Stimulated activated CD8-positive, alpha-beta memory T cell treated with anti-CD3 and anti-CD28 coated beads, Interleukin-15, amount 100 ng/mL, for 1 hour (primary cell): ENCODE results near the gene SAE1.
A peak's percentile ranks its signal among the peaks of the same experiment; 100 is the strongest.
"Not testable (repeated sequence)": the region's sequence is repeated elsewhere in the genome, so short reads cannot be mapped to it uniquely, and the experiment has no call there.

Source experiments
- DNase-seq: peaks from one replicate; pipeline ENCODE4 v3.0.0-alpha.2; 2020; ENCODE audit warnings: low read depth

Gene SAE1

DNA sequence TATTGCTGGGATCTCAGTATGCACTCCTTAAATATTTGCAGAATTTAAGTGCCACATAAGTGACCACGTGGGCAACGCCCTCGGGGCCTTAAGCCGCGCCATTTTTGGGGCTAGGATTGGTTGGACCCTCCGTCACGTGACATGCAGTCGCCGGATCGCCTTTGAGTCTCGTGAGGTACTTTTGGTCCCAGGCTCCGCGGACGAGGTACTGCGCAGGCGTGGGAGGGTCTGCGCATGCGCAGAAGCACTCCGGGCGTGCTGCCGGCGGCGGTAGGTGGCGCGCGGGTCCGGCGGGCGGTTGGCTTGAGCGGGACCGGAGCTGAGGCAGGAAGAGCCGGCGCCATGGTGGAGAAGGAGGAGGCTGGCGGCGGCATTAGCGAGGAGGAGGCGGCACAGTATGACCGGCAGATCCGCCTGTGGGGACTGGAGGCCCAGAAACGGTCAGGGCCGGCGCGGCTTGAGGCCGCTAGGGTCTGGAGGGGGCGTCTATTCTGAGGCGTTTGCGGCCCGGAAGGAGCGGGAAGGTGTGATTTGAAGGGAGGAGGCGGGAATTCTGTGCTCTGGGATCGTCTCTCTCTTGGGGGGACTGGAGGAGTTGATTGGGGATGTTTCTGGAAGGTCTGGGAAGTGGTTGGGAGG is at the start of gene SAE1:
Gene SAE1 (plus strand): TSS at position 247 of the 639 bp plus-strand sequence. CDS start 96 bp downstream, at position 343.
- DNase-seq, result peak; percentile 71

DNA sequence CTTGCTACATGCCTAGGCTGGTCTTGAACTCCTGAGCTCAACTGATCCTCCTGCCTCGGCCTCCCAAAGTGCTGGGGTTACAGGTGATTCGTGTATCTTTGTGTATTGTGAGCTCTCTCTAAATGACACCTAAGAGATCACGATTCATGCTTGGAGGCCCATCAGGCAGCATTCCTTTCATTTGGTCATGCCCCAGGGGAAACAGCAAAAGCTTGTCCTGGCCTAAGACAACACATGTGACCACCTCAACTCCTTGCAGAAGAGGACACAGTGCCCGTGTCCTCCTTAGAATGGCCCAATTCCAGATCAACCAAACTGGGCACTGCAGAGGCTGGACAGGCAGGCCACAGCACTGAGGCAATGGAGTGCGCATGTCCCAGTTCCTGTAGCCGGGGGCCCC is 49.5 kb upstream of the SAE1 start:
- DNase-seq, result no peak

- no peak for DNase-seq
These were observed 48.1 kb upstream of the SAE1 start for GRCh38 chr19:47082493-47082892.

DNA sequence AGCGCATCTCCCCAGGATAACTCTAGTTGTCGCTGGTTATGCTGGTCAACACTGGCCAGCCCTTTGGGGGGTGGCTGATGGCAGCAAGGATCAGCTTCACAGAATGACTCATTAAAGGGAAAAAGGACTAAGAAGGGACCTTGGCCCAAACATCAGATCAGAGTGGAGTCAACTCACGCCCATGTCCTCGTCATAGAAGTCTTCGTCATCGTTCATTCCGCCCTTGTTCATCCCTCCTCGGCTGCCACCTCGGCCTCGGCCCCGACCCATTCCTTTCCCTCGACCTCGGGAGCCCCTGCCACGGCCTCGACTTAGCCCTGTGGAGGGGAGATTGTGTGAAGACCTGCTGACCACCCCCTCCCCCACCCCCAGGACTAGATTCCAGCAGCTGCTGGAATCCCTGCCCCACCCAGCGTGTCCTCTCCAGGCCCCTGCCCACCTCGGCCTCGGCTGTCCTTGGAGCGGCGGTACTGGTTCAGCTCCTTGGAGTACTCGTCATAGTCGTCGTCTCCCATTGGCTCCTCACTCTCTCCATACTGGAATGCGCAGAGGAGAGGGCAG is 45.7 kb upstream of the SAE1 start:
- DNase-seq, result no peak

DNA sequence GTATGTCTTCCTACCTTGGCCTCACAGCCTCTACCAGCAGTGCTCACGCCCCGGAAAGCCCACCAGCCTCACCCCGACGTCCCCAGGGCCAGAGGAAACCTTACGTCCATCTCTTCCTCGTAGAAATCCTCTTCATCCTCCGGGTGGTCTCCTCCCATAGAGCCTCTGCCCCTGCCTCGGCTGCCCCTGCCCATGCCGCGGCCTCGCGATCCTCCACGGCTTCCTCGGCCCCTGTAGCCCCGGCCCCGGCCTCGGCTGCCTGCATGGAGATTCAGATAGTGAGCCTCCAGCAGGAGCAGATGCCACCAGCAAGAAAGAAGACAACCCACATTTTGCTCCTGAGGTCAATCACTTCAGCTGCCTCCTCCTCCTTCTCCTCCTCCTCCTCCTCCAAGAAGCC is 44.4 kb upstream of the SAE1 start:
- no peak for DNase-seq

DNA sequence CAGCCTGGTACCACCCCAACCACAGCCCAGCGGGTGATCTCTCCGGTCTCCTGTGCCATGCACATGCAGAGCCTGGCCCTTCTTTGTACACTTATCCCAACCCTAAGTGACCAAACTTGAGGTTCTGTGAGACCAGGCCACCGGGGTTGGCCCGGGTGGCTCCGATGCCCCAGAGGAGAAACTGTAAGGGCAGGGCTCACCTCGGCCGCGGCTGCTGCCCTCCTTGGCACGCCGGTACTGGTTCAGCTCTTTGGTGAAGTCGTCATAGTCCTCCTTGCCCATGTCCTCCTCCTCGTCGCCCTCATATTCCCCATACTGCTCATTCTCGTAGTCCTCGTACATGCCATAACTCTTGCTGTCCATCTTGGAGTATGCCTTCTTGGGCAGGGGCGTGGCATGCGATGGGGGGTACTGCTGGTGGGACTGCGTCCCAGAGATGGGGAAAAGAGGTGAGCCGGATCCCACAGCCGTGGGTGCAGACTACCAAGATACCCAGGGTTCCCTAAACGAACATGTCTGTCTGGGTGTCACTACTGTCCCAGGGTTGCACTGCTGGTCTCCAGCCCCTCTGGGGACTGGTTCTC is 40.8 kb upstream of the SAE1 start:
- DNase-seq, result no peak

GRCh38 chr19:47093254-47093653 is 37.4 kb upstream of the SAE1 start:
- no peak for DNase-seq

GRCh38 chr19:47093841-47094240 is 36.8 kb upstream of the SAE1 start:
- no peak for DNase-seq

DNA sequence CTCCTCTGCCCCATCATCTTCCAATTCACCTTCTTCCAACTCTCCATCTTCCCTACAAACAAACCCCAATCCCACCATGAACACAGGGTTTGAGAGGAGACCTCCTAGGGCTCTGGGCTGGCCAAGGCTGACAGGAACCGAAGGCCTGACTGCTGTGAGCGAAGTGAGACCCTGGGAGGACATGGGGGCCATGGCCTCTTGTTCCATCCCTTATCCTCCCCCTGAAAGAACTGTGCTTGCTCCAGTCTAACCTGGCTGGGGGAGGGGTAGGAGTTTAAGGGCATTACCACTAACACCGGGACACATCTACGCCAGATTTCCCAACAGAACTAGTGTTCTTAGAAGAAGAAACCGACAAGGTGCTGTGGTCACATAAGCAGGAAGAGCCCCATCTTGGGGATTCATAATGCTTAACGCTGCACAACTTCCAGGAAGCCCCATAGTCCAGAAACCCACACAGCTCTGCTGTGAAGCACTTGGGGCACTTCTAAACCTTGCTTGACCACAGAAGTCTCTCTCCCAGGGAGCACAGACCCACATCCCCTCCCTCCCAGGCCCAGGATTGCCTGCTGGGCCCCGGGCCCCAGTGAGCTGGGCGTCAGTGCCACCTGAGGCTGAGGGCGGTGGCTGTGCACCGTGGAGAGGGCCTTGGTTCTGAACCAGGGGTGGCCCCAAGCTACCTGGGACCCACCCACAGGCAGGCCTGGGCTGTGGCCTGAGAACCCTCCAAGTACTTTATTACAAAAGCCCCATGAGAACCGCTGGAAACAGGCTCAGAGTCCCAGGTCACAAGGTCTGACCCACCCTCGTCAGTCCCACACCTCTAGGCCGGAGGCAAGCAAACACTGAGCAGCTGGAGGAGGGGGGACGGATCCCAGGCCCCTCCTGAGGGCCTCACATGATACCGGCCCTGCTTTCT is 35.8 kb upstream of the SAE1 start:
- no peak for DNase-seq

GRCh38 chr19:47095476-47096099 is 35.0 kb upstream of the SAE1 start:
- DNase-seq, result no peak

DNA sequence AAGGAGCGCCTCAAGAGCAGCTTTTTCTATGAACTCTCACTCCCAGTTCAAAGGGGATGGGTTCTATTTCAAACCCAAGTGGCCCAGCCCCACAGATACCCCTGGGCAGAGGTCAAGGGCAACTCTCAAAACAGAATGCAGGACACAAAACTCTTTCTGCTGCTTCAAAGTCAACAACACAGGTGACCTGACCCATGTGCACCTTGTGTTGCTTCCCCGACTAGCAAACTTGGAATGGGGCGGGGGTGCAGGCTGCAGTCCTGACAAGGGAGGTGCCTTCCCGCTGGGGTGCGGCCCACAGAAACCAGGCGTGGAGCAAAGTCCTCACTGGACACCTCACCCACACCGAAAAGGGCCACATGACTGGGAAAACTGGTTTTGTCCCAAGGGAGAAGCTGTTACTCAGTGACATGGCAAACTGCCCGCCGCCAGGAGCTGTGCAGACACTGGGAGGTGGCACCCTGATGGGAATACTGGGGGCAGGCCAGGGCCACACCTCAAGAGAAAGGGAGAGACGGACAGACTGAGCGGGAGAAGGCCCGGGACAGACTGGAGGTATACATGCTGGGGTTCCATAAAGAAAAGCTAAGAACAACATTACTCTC is 34.4 kb upstream of the SAE1 start:
- no peak for DNase-seq

GRCh38 chr19:47096721-47097120 is 33.9 kb upstream of the SAE1 start:
- no peak for DNase-seq

GRCh38 chr19:47097396-47098201 is 33.0 kb upstream of the SAE1 start:
- no peak for DNase-seq

DNA sequence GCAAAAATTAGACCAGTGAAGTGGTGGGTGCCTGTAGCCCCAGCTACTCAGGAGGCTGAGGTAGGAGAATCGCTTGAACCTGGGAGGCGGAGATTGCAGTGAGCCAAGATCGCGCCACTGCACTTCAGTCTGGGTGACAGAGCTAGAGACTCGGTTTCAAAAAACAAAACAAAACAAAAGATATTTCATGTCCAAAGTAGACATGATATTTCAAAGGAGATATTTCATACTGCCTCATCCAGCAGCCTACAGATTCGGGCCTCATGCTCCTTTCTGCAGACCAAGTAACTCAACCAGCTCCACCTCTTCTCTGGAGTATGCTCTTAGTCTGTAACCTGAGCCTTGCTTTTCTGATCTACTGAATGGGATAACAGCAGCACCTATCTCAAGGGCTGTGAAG is 32.0 kb upstream of the SAE1 start:
- no peak for DNase-seq

GRCh38 chr19:47099576-47100050 is 31.0 kb upstream of the SAE1 start:
- DNase-seq, result no peak

- no peak for DNase-seq
These were observed 30.3 kb upstream of the SAE1 start for GRCh38 chr19:47100290-47100689.

- DNase-seq, result not testable (repeated sequence)
These were observed 29.5 kb upstream of the SAE1 start for GRCh38 chr19:47101116-47101515.

GRCh38 chr19:47102346-47103060 is 28.1 kb upstream of the SAE1 start:
- DNase-seq, result no peak

- no peak for DNase-seq
These were observed 26.0 kb upstream of the SAE1 start for GRCh38 chr19:47104680-47105079.

DNA sequence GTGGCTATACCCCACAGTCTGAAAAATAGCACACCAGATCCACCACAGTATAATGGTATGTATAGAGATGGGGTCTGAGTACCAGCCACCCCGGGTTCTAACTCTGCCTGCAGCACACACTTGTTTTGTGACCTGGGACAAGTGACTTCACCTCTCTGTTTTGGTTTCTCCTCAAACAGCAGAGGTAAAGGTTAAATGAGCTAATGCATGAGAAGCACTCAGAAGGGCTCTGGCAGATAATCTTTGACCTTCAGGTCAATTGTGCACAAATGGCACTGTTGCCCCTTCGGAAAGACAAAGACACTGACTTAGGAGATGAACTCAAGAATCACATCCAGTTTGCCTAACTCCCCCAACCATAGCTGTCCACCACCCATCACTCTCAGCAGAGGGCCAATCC is 24.8 kb upstream of the SAE1 start:
- no peak for DNase-seq
